Transverse colon (tissue), 4 donors: ENCODE results near the gene NHS. TPM values are rescaled to one million over a fixed set of nuclear protein-coding genes. Genes with fewer than 3 reads are reported as not detected.

Experiments used
- DNase-seq: peaks from one replicate; pipeline ENCODE4 v3.0.0-alpha.2; 2019
- H3K27ac ChIP-seq, 4 donors: fragments of 200-600 bp; sonication (generic); 2 replicates each; pipeline ENCODE4 v1.5.1; 2016 to 2018; ENCODE audit warnings: inconsistent platforms in 4 of 4
- H3K27me3 ChIP-seq: fragments of 200-600 bp; sonication (generic); 2 replicates; pipeline ENCODE4 v1.5.1; 2017; ENCODE audit warnings: inconsistent platforms
- H3K36me3 ChIP-seq, 4 donors: fragments of 200-600 bp; sonication (generic); 2 replicates each; pipeline ENCODE4 v1.5.1; 2017 to 2019; ENCODE audit warnings: inconsistent platforms in 4 of 4
- H3K4me1 ChIP-seq, 4 donors: fragments of 200-600 bp; sonication (generic); 2 replicates each; pipeline ENCODE4 v1.5.1; 2017 to 2020; ENCODE audit warnings: inconsistent platforms in 4 of 4
- H3K4me3 ChIP-seq, 4 donors: fragments of 200-600 bp; sonication (generic); 1 replicate in 1 of 4; 2 replicates in 3 of 4; pipeline versions ENCODE4 v1.5.1 to v1.6.1; 2017 to 2019; ENCODE audit warnings: inconsistent platforms in 4 of 4
- H3K9me3 ChIP-seq, 2 donors: fragments of 200-600 bp; sonication (generic); 2 replicates each; pipeline ENCODE4 v1.5.1; 2017 to 2019; ENCODE audit warnings: inconsistent platforms in 2 of 2
- EP300 ChIP-seq: sonication (generic); formaldehyde crosslinking; IDR thresholded peaks from one replicate; pipeline ENCODE4 v1.6.1; 2017; ENCODE audit warnings: antibody characterized with exemption, low read depth
- POLR2A ChIP-seq: fragments of 450-650 bp; IDR thresholded peaks from one replicate; pipeline ENCODE4 v1.6.1; 2016; ENCODE audit warnings: antibody characterized with exemption, mild to moderate bottlenecking, moderate library complexity
- POLR2AphosphoS5 ChIP-seq, 3 donors: sonication (generic); formaldehyde crosslinking; IDR thresholded peaks; one replicate each; pipeline ENCODE4 v1.6.1; 2016; ENCODE audit warnings: antibody characterized with exemption in 3 of 3
- WGBS, 2 donors: methylation state at CpG; one replicate each; pipeline ENCODE4 v1.1.5; 2018; ENCODE audit warnings: low coverage in 1 of 2; 5-methylcytosine and 5-hydroxymethylcytosine counted together
- in situ Hi-C, 4 donors: fragments of 200-750 bp; cut with MboI; loops; one replicate each; pipeline versions ENCODE4 v1.15.0 to v1.15.1; 2017; ENCODE audit warnings: low sequenced_read_pairs in 3 of 4, low pct_ligation_motif_present in 1 of 4, low pct_unique_long_range_greater_than_20kb in 1 of 4
- intact Hi-C: fragments of 100-400 bp; cut with DNase I; formaldehyde crosslinking; loops from one replicate; pipeline ENCODE4 v1.15.1; 2023; ENCODE audit warnings: low total_unique reads
- total RNA-seq, 4 donors: library from RNA; depleted of rRNA; stranded (reverse); fragments of >200 nt; gene quantifications; one replicate each; pipeline ENCODE4 v1.1.0, GENCODE V29; 2016
- TF ChIP-seq, protein P1 (sequence below), 5 experiments: fragments of 200-600 bp in 3 of 5; fragments of 450-650 bp in 2 of 5; sonication (generic) in 3 of 5; IDR thresholded peaks; 1 replicate in 2 of 5; 2 replicates in 3 of 5; pipeline ENCODE4 v1.5.1; 2016 to 2017; ENCODE audit warnings: antibody characterized with exemption in 5 of 5, inconsistent platforms in 3 of 5, mild to moderate bottlenecking in 2 of 5, moderate library complexity in 1 of 5

NHS gene
- total RNA-seq, 4 donors from 2014 or later, result 1.2 to 10.7 (median 5.0) TPM

- intact Hi-C loops, result loop anchor here (5.0 kb wide), 1 partner anchor 215 kb away; the partner anchor contains the start of gene NHS
- Histone ChIP-seq H3K9me3 (no peaks in the 10 kb centered on the region), H3K27me3 (no peaks in the 10 kb centered on the region), H3K4me3 (no peak overlapping the region), H3K4me1 (peaks cover 0 to 19% (median 8%) of the 10 kb centered on the region in 4 donors), H3K27ac (peak overlapping the region; percentile 16 to 69 (median 54)), H3K36me3 (no peaks in the 10 kb centered on the region)
- DNase-seq, result no peak
- WGBS, 2 donors, result 23% methylated on average over 1 of the region's 1 CpG; no CpG with 5 or more reads in 1 of the 2 donors
- in situ Hi-C loops, result loop anchor here in 3 of 4 donors (10.0 to 25.0 kb wide), 2 partner anchors 347 to 355 kb away; no protein-coding TSS in a partner anchor
- TF ChIP-seq POLR2A, result no peak
- TF ChIP-seq, protein P1, sequence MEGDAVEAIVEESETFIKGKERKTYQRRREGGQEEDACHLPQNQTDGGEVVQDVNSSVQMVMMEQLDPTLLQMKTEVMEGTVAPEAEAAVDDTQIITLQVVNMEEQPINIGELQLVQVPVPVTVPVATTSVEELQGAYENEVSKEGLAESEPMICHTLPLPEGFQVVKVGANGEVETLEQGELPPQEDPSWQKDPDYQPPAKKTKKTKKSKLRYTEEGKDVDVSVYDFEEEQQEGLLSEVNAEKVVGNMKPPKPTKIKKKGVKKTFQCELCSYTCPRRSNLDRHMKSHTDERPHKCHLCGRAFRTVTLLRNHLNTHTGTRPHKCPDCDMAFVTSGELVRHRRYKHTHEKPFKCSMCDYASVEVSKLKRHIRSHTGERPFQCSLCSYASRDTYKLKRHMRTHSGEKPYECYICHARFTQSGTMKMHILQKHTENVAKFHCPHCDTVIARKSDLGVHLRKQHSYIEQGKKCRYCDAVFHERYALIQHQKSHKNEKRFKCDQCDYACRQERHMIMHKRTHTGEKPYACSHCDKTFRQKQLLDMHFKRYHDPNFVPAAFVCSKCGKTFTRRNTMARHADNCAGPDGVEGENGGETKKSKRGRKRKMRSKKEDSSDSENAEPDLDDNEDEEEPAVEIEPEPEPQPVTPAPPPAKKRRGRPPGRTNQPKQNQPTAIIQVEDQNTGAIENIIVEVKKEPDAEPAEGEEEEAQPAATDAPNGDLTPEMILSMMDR (IDR thresholded peaks at IDR 0.05), result no peak
- TF ChIP-seq POLR2AphosphoS5 (IDR thresholded peaks at IDR 0.05), result no peak
- no peak for TF ChIP-seq EP300
Measured at GRCh38 chrX:17592117-17592516, 217.1 kb downstream of the NHS start.

DNA sequence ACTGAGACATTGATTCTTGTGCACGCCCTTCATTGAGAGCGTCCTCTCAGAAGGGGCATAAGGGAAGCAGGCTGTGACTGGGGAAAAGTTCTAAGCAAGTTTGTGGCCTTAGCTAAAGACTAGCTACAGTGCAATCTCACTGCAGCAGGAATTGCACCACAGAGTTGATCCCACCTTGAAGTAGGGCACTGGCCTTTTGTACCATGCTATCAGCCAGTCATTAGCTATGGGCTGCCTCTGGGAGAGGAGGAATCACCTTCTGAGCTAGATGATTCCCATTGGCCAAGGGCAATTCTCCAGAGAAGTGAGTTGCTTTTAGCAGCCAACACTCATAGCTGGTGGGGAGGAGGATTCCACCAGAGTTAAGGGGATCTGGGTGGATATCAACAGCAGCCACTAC is 219.7 kb downstream of the NHS start:
- Histone ChIP-seq H3K4me1 (peaks cover 0 to 34% (median 15%) of the 10 kb centered on the region in 4 donors), H3K27me3 (no peaks in the 10 kb centered on the region), H3K36me3 (no peaks in the 10 kb centered on the region), H3K4me3 (no peak overlapping the region), H3K27ac (no peak overlapping the region), H3K9me3 (no peaks in the 10 kb centered on the region)
- DNase-seq, result no peak
- WGBS, 2 donors, result 86% methylated on average over 2 of the region's 2 CpGs; no CpG with 5 or more reads in 1 of the 2 donors
- in situ Hi-C loops (loop anchor here in 3 of 4 donors (10.0 to 25.0 kb wide), 2 partner anchors 350 to 357 kb away; no protein-coding TSS in a partner anchor), intact Hi-C loops (loop anchor here (5.0 kb wide), 1 partner anchor 217 kb away; the partner anchor contains the start of gene NHS)
- TF ChIP-seq, protein P1 (IDR thresholded peaks at IDR 0.05), result no peak
- no peak for TF ChIP-seq POLR2AphosphoS5 (IDR thresholded peaks at IDR 0.05)
- no peak for TF ChIP-seq EP300
- no peak for TF ChIP-seq POLR2A

DNA sequence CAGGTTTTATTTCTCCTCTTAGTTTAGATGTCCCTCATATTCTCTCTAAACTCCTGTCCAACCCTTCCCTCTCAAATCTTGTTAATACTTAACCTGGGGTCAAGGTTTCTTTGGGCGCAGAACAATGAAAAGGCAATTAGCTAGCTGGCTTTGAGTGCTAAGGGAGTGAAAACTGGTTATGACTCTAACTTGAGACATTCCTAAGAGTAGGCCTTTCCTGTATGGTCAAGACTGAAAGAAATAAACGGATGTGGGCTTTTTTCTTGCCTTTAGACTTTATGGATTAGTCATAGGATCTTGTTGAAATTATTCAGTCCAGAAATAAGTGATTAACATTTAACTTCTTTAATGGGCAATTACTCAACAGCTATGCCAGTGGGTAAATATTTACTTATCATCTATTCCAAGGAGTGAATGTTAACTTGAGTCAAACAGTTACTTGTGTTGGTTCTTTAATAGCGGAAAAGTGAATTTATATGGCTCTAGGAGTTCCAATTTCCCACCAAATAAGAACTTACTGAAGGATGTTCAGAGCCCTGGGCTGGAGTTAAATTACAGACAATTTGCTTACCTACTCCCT is 220.5 kb downstream of the NHS start:
- DNase-seq, result no peak
- H3K4me3 ChIP-seq, result no peak overlapping the region
- no peaks in the 10 kb centered on the region for H3K9me3 ChIP-seq
- peaks cover 0 to 34% (median 15%) of the 10 kb centered on the region in 4 donors for H3K4me1 ChIP-seq
- H3K27me3 ChIP-seq, result no peaks in the 10 kb centered on the region
- WGBS, 2 donors, result 24% methylated on average over 3 of the region's 3 CpGs; no CpG with 5 or more reads in 1 of the 2 donors
- H3K36me3 ChIP-seq, result no peaks in the 10 kb centered on the region
- in situ Hi-C loops (loop anchor here in 3 of 4 donors (10.0 to 25.0 kb wide), 2 partner anchors 351 to 358 kb away; no protein-coding TSS in a partner anchor), intact Hi-C loops (no loop called here)
- TF ChIP-seq POLR2AphosphoS5 (IDR thresholded peaks at IDR 0.05), result no peak
- no peak for TF ChIP-seq EP300
- no peak for TF ChIP-seq POLR2A
- TF ChIP-seq, protein P1 (IDR thresholded peaks at IDR 0.05), result no peak
- H3K27ac ChIP-seq, result peak overlapping the region in 3 of 4 donors; percentile 14 to 28 (median 16)

- no peaks in the 10 kb centered on the region for H3K9me3 ChIP-seq
- peaks cover 0 to 31% (median 15%) of the 10 kb centered on the region in 4 donors for H3K4me1 ChIP-seq
- DNase-seq, result no peak
- in situ Hi-C loops, result loop anchor here in 3 of 4 donors (10.0 to 25.0 kb wide), 2 partner anchors 351 to 359 kb away; no protein-coding TSS in a partner anchor
- intact Hi-C loops, result no loop called here
- no peaks in the 10 kb centered on the region for H3K36me3 ChIP-seq
- H3K4me3 ChIP-seq, result no peak overlapping the region
- H3K27ac ChIP-seq, result peak overlapping the region in 3 of 4 donors; percentile 14 to 28 (median 16)
- no peaks in the 10 kb centered on the region for H3K27me3 ChIP-seq
- TF ChIP-seq POLR2AphosphoS5 (IDR thresholded peaks at IDR 0.05) (no peak), POLR2A (no peak), EP300 (no peak)
- TF ChIP-seq, protein P1 (IDR thresholded peaks at IDR 0.05), result no peak
Measured at GRCh38 chrX:17596061-17596460, 221.1 kb downstream of the NHS start.
